BLaER1 (cell line): ENCODE results near the gene RELT.

ENCODE experiments used
- H3K27ac ChIP-seq: shearing (Covaris generic); formaldehyde crosslinking; 2 replicates; pipeline ENCODE4 v1.8.1; 2022
- H3K27me3 ChIP-seq: shearing (Covaris generic); formaldehyde crosslinking; 2 replicates; pipeline ENCODE4 v1.8.1; 2022
- H3K36me3 ChIP-seq: shearing (Covaris generic); formaldehyde crosslinking; 2 replicates; pipeline ENCODE4 v1.8.1; 2022
- H3K4me1 ChIP-seq: shearing (Covaris generic); formaldehyde crosslinking; 2 replicates; pipeline ENCODE4 v1.8.1; 2022
- H3K4me2 ChIP-seq: shearing (Covaris generic); formaldehyde crosslinking; 2 replicates; pipeline ENCODE4 v1.8.1; 2022
- H3K4me3 ChIP-seq: shearing (Covaris generic); formaldehyde crosslinking; 2 replicates; pipeline ENCODE4 v1.8.1; 2022
- H3K9ac ChIP-seq: shearing (Covaris generic); formaldehyde crosslinking; 2 replicates; pipeline ENCODE4 v1.8.1; 2022
- H3K9me3 ChIP-seq: shearing (Covaris generic); formaldehyde crosslinking; 2 replicates; pipeline ENCODE4 v1.8.1; 2022
- H4K20me1 ChIP-seq: shearing (Covaris generic); formaldehyde crosslinking; 2 replicates; pipeline ENCODE4 v1.8.1; 2022
- Cebpa-rat ChIP-seq: shearing (Covaris generic); IDR thresholded peaks from 2 replicates; pipeline ENCODE4 v1.8.1; 2022

Gene RELT

DNA sequence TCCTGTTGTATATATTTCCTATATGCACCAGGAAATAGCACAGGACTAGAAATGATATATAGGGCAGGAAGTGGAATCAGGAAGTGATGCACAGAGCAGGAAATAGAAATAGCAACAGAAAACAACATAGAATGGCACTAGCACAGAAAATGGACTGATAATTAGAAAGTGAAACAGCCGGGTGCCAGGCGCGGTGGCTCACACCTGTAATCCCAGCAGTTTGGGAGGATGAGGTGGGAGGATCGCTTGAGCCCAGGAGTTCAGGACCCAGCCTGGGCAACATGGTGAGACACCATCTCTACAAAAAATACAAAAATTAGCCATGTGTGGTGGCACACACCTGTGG lies 10.0 kb upstream of the RELT start:
- Histone ChIP-seq H3K27me3 (no peaks in the 10 kb centered on the region), H3K4me2 (peak overlapping the region; percentile 77), H3K4me1 (peaks cover 55% of the 10 kb centered on the region), H3K9me3 (no peaks in the 10 kb centered on the region), H3K9ac (no peak overlapping the region), H4K20me1 (no peaks in the 10 kb centered on the region), H3K4me3 (no peak overlapping the region), H3K27ac (peak overlapping the region; percentile 45), H3K36me3 (peaks cover 24% of the 10 kb centered on the region; the same call in 1 of the 2 replicates)
- no peak for TF ChIP-seq Cebpa-rat

DNA sequence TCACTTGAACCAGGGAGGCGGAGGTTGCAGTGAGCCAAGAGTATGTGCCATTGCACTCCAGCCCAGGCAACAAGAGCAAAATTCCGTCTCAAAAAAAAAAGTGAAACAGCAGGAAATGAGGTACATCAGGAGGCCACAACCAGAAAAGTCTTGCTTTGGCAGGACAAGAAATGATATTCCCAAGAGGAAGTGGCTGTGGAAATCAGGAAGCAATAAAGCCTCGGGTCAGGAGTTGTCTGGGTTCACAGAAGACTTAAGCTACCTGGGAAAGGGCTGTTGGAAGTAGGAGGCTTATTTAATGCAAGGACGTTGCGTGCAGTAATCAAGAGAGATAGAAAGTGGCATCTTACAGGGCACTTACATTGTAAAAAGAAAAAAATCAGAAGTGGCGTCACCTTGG lies 9.2 kb upstream of the RELT start:
- Histone ChIP-seq H3K4me1 (peaks cover 55% of the 10 kb centered on the region), H3K9me3 (no peaks in the 10 kb centered on the region), H3K36me3 (peaks cover 19% of the 10 kb centered on the region; the same call in 1 of the 2 replicates), H3K27ac (peak overlapping the region; percentile 55), H3K9ac (no peak overlapping the region), H4K20me1 (no peaks in the 10 kb centered on the region), H3K4me2 (peak overlapping the region; percentile 77), H3K4me3 (no peak overlapping the region), H3K27me3 (no peaks in the 10 kb centered on the region)
- no peak for TF ChIP-seq Cebpa-rat

DNA sequence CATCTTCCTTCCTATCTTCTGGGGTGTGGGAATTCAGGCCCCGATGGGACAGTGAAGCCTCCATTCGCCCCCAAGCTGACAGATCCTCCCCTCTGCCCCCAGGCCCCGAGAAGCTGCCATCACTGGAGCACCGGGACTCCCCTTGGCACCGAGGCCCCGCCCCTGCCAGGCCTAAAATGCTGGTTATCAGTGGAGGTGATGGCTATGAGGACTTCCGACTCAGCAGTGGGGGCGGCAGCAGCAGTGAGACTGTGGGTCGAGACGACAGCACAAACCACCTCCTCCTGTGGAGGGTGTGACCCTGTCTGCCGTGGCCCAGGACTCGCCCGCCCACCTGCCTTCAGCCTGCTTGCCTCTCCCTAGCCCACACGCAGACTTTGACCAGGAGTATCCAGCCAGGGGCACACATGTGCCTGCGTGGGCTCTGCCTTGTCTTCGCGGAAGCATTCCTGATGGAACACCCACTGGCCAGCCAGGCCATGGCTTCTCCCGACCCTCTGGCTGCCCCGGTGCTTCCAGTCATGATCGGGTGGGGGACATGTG lies 8.6 kb upstream of the RELT start:
- no peak for TF ChIP-seq Cebpa-rat
- Histone ChIP-seq H3K27ac (peak overlapping the region; percentile 55), H3K4me1 (peaks cover 61% of the 10 kb centered on the region), H3K36me3 (peaks cover 13% of the 10 kb centered on the region; the same call in 1 of the 2 replicates), H3K27me3 (no peaks in the 10 kb centered on the region), H3K4me2 (peak overlapping the region; percentile 77), H3K4me3 (no peak overlapping the region), H3K9me3 (no peaks in the 10 kb centered on the region), H3K9ac (no peak overlapping the region), H4K20me1 (no peaks in the 10 kb centered on the region)

DNA sequence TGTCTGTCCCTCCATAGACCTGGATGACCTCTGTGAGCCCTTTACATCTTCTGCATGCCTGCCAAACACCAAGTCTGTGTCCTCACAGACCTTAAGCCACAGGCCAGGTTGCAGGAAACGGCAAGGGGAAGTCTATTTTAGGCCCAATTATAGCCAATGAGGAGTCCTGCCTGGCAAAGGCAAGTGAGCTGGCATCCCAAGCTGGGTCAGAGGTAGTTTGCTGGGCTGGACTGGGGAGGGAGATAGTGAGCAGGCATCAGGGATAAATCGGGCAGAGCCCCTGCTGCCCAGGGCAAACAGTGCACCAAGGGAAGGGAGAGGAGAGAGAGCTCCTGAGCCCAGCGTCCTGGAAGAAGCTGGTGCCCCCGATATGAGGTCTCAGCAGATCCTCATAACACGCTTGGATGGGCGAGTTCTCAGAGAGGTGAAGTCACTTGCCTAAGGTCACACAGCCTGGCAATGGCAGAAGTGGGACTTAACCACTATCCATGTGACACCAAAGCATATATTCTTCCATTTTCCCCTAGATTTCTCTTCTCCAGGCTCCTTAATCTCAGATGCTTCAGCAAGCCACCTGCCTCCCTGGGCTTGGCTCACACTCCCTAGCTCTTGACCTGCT lies 3.7 kb upstream of the RELT start:
- no peak overlapping the region; the same call in 1 of the 2 replicates for H3K9ac ChIP-seq
- no peaks in the 10 kb centered on the region for H3K9me3 ChIP-seq
- H3K4me3 ChIP-seq: no peak overlapping the region
- peak overlapping the region; percentile 60 for H3K4me2 ChIP-seq
- peaks cover 9% of the 10 kb centered on the region; the same call in 1 of the 2 replicates for H4K20me1 ChIP-seq
- no peak for TF ChIP-seq Cebpa-rat
- peak overlapping the region; percentile 45 for H3K27ac ChIP-seq
- H3K27me3 ChIP-seq: no peaks in the 10 kb centered on the region
- no peaks in the 10 kb centered on the region for H3K36me3 ChIP-seq
- H3K4me1 ChIP-seq: peaks cover 50% of the 10 kb centered on the region

DNA sequence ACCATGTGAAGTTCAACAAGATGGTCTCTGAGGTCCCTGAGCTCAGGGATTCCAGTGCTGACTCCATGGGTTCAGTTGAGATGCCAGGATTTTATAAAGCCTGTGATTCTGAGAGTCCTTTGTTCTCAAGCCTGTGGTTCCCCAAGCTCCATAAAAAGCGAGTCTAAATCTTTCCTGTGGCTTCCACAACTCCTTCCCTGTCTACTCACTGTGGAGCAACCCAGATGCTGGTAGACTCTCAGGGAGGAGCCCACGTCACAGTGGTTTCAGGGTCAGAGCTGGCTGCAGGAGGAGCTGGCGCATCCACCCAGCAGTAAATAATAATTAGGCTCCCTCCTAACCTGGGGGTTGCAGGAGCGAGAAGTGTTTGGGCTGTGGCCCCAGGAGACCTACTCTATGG lies 2.0 kb upstream of the RELT start:
- H3K4me1 ChIP-seq: peaks cover 55% of the 10 kb centered on the region
- H3K36me3 ChIP-seq: no peaks in the 10 kb centered on the region
- peak overlapping the region; percentile 28; the same call in 1 of the 2 replicates for H3K27ac ChIP-seq
- H3K9ac ChIP-seq: no peak overlapping the region
- H3K4me3 ChIP-seq: no peak overlapping the region
- no peaks in the 10 kb centered on the region for H3K27me3 ChIP-seq
- H3K9me3 ChIP-seq: no peaks in the 10 kb centered on the region
- no peak overlapping the region for H3K4me2 ChIP-seq
- H4K20me1 ChIP-seq: peaks cover 26% of the 10 kb centered on the region
- no peak for TF ChIP-seq Cebpa-rat

DNA sequence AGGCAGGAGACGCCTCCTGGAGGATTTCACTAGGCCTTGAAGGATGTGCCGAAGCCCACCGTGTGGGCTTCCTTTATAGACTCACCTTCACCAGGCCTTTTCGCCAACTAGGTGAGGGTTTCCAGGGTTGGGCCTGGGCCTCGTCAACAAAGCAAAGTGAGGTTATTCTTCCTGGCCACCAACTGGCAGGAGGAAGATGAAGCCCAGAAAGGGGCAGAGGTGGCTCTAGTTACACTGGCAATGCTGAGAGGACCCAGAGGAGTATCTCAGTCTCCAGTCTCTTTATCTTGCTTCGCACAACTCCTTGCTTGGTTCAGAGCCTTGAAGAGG lies 404 bp upstream of the RELT start:
- Histone ChIP-seq H3K4me3 (peak overlapping the region; percentile 84), H3K9me3 (no peaks in the 10 kb centered on the region), H3K9ac (peak overlapping the region; percentile 89; the same call in 1 of the 2 replicates), H3K4me1 (peaks cover 72% of the 10 kb centered on the region), H3K36me3 (no peaks in the 10 kb centered on the region; the same call in 1 of the 2 replicates), H3K4me2 (peak overlapping the region; percentile 61), H3K27ac (peak overlapping the region; percentile 71), H4K20me1 (peaks cover 42% of the 10 kb centered on the region), H3K27me3 (no peaks in the 10 kb centered on the region)
- TF ChIP-seq Cebpa-rat: no peak

DNA sequence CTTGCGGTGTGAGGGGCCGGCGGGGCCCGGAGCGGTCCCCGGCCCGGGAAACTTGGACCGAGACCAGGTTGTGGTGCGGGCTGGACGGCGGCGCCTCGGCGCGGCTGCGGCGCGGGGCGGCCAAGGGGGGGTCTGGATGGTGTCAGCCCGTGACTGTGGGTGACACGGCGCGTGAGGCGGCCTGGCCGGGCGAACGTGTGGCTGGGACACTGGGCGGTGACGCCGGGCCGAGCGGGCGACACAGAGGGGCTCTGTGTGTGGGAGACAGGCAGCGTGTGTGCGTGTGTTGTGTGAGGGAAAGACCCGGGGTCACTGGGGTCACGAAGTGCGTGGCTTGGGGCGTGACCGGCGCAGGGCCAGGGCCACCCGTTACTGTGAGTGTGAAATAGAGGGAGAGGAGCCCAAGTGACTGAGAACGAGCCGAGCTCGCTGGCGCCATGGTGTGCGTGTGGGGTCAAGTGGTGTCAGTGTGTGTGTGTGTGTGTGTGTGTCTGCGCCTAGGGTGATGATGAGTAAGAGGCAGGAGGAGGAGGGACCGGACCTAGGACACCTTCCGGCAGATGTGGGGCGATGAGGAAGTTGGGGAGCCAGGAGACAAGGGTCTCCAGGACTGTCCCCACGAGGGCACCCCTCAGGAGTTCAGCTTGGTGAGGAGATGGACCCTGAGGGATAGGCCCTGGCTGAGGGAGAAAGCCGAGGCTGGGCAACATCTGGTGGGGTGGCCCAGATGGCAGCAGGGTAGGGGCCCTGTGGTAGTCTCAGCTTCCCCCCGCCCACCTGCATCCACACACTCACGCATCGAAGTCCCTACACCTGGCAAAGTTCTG lies 817 bp downstream of the RELT start:
- no peaks in the 10 kb centered on the region; the same call in 1 of the 2 replicates for H3K36me3 ChIP-seq
- H3K9me3 ChIP-seq: no peaks in the 10 kb centered on the region
- H3K4me3 ChIP-seq: peak overlapping the region; percentile 84
- peaks cover 54% of the 10 kb centered on the region for H4K20me1 ChIP-seq
- H3K9ac ChIP-seq: peak overlapping the region; percentile 89
- H3K27me3 ChIP-seq: no peaks in the 10 kb centered on the region
- TF ChIP-seq Cebpa-rat: no peak
- H3K4me1 ChIP-seq: peaks cover 81% of the 10 kb centered on the region
- peak overlapping the region; percentile 92 for H3K27ac ChIP-seq
- peak overlapping the region; percentile 99 for H3K4me2 ChIP-seq

DNA sequence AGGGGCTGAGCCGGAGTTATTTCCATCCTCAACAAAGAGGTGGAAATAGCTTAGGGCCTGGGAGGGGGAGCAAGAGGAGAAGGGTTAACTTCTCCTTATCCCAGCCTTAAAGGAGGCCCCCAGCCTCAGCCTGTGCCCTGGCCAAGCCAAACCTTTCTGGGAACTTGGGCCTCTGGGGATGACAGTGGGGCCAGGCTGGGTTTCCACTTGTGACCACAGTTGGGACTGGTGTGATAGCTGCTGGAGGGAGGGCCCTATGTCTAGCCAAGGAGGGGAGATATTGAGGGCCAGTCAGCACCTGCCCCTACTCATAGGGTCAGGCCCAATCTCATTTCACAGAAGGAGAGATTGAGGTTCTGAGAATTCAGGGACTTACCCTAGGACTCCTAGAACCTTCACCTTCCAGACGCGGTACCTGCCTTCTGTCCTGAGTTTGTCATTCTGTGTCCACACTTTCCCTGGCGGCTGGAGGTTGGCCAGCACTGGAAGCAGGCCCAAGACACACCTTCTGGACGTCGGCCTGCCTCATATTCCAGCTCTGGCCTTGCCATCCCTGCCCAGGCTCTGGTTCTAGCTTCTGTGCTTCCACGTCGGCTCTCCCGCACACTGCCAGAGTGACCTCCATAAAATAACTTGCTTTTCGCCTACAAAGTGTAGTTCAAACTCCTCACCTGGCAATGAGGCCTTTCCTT lies 3.1 kb downstream of the RELT start:
- H3K36me3 ChIP-seq: no peaks in the 10 kb centered on the region; the same call in 1 of the 2 replicates
- no peak for TF ChIP-seq Cebpa-rat
- no peaks in the 10 kb centered on the region for H3K9me3 ChIP-seq
- H4K20me1 ChIP-seq: peaks cover 77% of the 10 kb centered on the region
- H3K4me3 ChIP-seq: peak overlapping the region; percentile 84
- no peaks in the 10 kb centered on the region for H3K27me3 ChIP-seq
- H3K4me1 ChIP-seq: peaks cover 87% of the 10 kb centered on the region
- peak overlapping the region; percentile 89 for H3K9ac ChIP-seq
- peak overlapping the region; percentile 99 for H3K4me2 ChIP-seq
- H3K27ac ChIP-seq: peak overlapping the region; percentile 92

DNA sequence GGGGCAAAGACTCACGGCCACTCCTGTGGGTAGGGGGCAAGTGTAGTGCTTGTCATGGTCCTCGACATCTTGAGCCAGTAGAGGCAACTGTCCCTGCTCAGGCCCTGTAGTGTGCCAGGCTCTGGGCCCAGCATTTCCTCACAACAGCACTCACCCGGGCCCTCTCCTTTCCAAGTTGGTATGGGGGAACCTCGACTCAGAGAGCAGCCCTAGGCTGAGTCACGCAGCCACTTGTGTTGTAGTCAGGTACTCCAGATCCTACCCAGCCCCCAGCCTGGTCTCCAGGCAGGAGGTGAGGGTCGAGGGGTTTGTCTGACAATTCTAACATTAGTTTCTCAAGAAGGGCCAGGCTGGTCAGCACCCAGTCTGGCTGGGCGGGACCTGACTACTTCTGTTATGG lies 4.1 kb downstream of the RELT start:
- Histone ChIP-seq H3K36me3 (no peaks in the 10 kb centered on the region; the same call in 1 of the 2 replicates), H3K4me3 (no peak overlapping the region), H3K9ac (peak overlapping the region; percentile 89), H3K9me3 (no peaks in the 10 kb centered on the region), H3K4me1 (peaks cover 89% of the 10 kb centered on the region), H3K27me3 (no peaks in the 10 kb centered on the region), H3K27ac (peak overlapping the region; percentile 92), H4K20me1 (peaks cover 84% of the 10 kb centered on the region), H3K4me2 (peak overlapping the region; percentile 99)
- no peak for TF ChIP-seq Cebpa-rat
